ENCODE measurements around the gene FGF22. TPM values are rescaled to one million over a fixed set of nuclear protein-coding genes. Genes with fewer than 3 reads are reported as not detected.

FGF22 gene
- total RNA-seq, 8 experiments from 2014 or later: 0.11 to 2.3 (median 0.51) TPM

GRCh38 chr19:652467-653389 is 13.0 kb downstream of the FGF22 start:
- Histone ChIP-seq H3K4me3 (no peak overlapping the region), H3K27ac (no peak overlapping the region), H3K4me1 (replicated peaks in 1 of 2) (peaks cover under 1 to 2% of the 10 kb centered on the region in 2 donors)
- no peak for ATAC-seq (replicated peaks in 6 of 8)
- WGBS, 10 experiments: 80 to 100% (median 98%) methylated on average over 1 to 6 of the region's 54 CpGs; no CpG with 5 or more reads in 4 of the 10 experiments
- in situ Hi-C loops (cut with MboI; ENCODE audit: low pct_unique_long_range_greater_than_20kb in 2 of 9, low sequenced_read_pairs in 9 of 9, unreplicated experiment in 9 of 9): loop anchor here in 2 of 9 experiments (25.0 kb wide), 2 partner anchors 110 to 260 kb away; partner anchors contain the start of genes KISS1R (in 1 of the 2), MISP (in 1 of the 2) and R3HDM4 (in 1 of the 2)

GRCh38 chr19:653425-653824 is 13.7 kb downstream of the FGF22 start:
- in situ Hi-C loops (cut with MboI; ENCODE audit: low pct_unique_long_range_greater_than_20kb in 2 of 9, low sequenced_read_pairs in 9 of 9, unreplicated experiment in 9 of 9): loop anchor here in 2 of 9 experiments (25.0 kb wide), 2 partner anchors 109 to 259 kb away; partner anchors contain the start of genes KISS1R (in 1 of the 2), MISP (in 1 of the 2) and R3HDM4 (in 1 of the 2)
- no peak overlapping the region for H3K4me3 ChIP-seq
- H3K4me1 ChIP-seq (replicated peaks in 1 of 2): peaks cover 7% of the 10 kb centered on the region in 2 donors
- no peak for ATAC-seq (replicated peaks in 6 of 8)
- WGBS, 10 experiments: 87 to 97% methylated on average over 3 to 5 of the region's 17 CpGs; no CpG with 5 or more reads in 8 of the 10 experiments
- no peak overlapping the region for H3K27ac ChIP-seq

GRCh38 chr19:655691-656090 is 16.0 kb downstream of the FGF22 start:
- no peak for ATAC-seq (replicated peaks in 6 of 8)
- whole genome bisulfite sequencing, 10 experiments: 60% methylated on average over 1 of the region's 17 CpGs; no CpG with 5 or more reads in 9 of the 10 experiments
- no peak overlapping the region for H3K4me3 ChIP-seq
- H3K4me1 ChIP-seq (replicated peaks in 1 of 2): peaks cover 8 to 10% of the 10 kb centered on the region in 2 donors
- in situ Hi-C loops (cut with MboI; ENCODE audit: low pct_unique_long_range_greater_than_20kb in 2 of 9, low sequenced_read_pairs in 9 of 9, unreplicated experiment in 9 of 9): loop anchor here in 2 of 9 experiments (25.0 kb wide), 2 partner anchors 107 to 257 kb away; partner anchors contain the start of genes KISS1R (in 1 of the 2), MISP (in 1 of the 2) and R3HDM4 (in 1 of the 2)
- H3K27ac ChIP-seq: no peak overlapping the region

- Histone ChIP-seq H3K4me1 (replicated peaks in 1 of 2) (peaks cover 21% of the 10 kb centered on the region in 2 donors), H3K4me3 (no peak overlapping the region), H3K27ac (no peak overlapping the region)
- no peak for ATAC-seq (replicated peaks in 6 of 8)
- 92 to 100% (median 99%) methylated on average over 1 to 8 of the region's 43 CpGs; no CpG with 5 or more reads in 6 of the 10 experiments for WGBS, 10 experiments
- in situ Hi-C loops (cut with MboI; ENCODE audit: low pct_unique_long_range_greater_than_20kb in 2 of 9, low sequenced_read_pairs in 9 of 9, unreplicated experiment in 9 of 9): loop anchor here in 2 of 9 experiments (25.0 kb wide), 2 partner anchors 105 to 255 kb away; partner anchors contain the start of genes KISS1R (in 1 of the 2), MISP (in 1 of the 2) and R3HDM4 (in 1 of the 2)
Measured at GRCh38 chr19:656751-657559, 17.3 kb downstream of the FGF22 start.

- H3K27ac ChIP-seq: no peak overlapping the region
- H3K4me1 ChIP-seq (replicated peaks in 1 of 2): peaks cover 21% of the 10 kb centered on the region in 2 donors
- in situ Hi-C loops (cut with MboI; ENCODE audit: low pct_unique_long_range_greater_than_20kb in 2 of 9, low sequenced_read_pairs in 9 of 9, unreplicated experiment in 9 of 9): loop anchor here in 2 of 9 experiments (25.0 kb wide), 2 partner anchors 105 to 255 kb away; partner anchors contain the start of genes KISS1R (in 1 of the 2), MISP (in 1 of the 2) and R3HDM4 (in 1 of the 2)
- WGBS, 10 experiments: 79 to 89% methylated on average over 3 to 7 of the region's 19 CpGs; no CpG with 5 or more reads in 8 of the 10 experiments
- ATAC-seq (replicated peaks in 6 of 8): no peak
- H3K4me3 ChIP-seq: no peak overlapping the region
Measured at GRCh38 chr19:657611-658010, 17.9 kb downstream of the FGF22 start.

- in situ Hi-C loops (cut with MboI; ENCODE audit: low pct_unique_long_range_greater_than_20kb in 2 of 9, low sequenced_read_pairs in 9 of 9, unreplicated experiment in 9 of 9): loop anchor here in 2 of 9 experiments (25.0 kb wide), 2 partner anchors 104 to 254 kb away; partner anchors contain the start of genes KISS1R (in 1 of the 2), MISP (in 1 of the 2) and R3HDM4 (in 1 of the 2)
- no peak overlapping the region for H3K4me3 ChIP-seq
- H3K27ac ChIP-seq: no peak overlapping the region
- H3K4me1 ChIP-seq (replicated peaks in 1 of 2): peaks cover 21% of the 10 kb centered on the region in 2 donors
- 60 to 85% methylated on average over 1 to 4 of the region's 33 CpGs; no CpG with 5 or more reads in 8 of the 10 experiments for WGBS, 10 experiments
- peak in 4 of 8 experiments; percentile 5 to 30 (median 16) for ATAC-seq (replicated peaks in 6 of 8)
Measured at GRCh38 chr19:658059-658839, 18.6 kb downstream of the FGF22 start.

- no peak overlapping the region for H3K4me3 ChIP-seq
- peaks cover 27 to 29% of the 10 kb centered on the region in 2 donors for H3K4me1 ChIP-seq (replicated peaks in 1 of 2)
- 0 to 88% (median 53%) methylated on average over 1 to 8 of the region's 50 CpGs; no CpG with 5 or more reads in 2 of the 10 experiments for WGBS, 10 experiments
- H3K27ac ChIP-seq: no peak overlapping the region
- in situ Hi-C loops (cut with MboI; ENCODE audit: low pct_unique_long_range_greater_than_20kb in 2 of 9, low sequenced_read_pairs in 9 of 9, unreplicated experiment in 9 of 9): loop anchor here in 2 of 9 experiments (25.0 kb wide), 2 partner anchors 103 to 253 kb away; partner anchors contain the start of genes KISS1R (in 1 of the 2), MISP (in 1 of the 2) and R3HDM4 (in 1 of the 2)
- ATAC-seq (replicated peaks in 6 of 8): peak in 3 of 8 experiments; percentile 30 to 63 (median 52)
Measured at GRCh38 chr19:658916-659839, 19.5 kb downstream of the FGF22 start.

GRCh38 chr19:660793-661426 is 21.2 kb downstream of the FGF22 start:
- no peak for ATAC-seq (replicated peaks in 6 of 8)
- in situ Hi-C loops (cut with MboI; ENCODE audit: low pct_unique_long_range_greater_than_20kb in 2 of 9, low sequenced_read_pairs in 9 of 9, unreplicated experiment in 9 of 9): loop anchor here in 5 of 9 experiments (10.0 to 25.0 kb wide), 4 partner anchors 64 to 251 kb away; partner anchors contain the start of genes KISS1R (in 1 of the 5), MISP (in 1 of the 5) and R3HDM4 (in 1 of the 5)
- no peak overlapping the region for H3K27ac ChIP-seq
- WGBS, 10 experiments: 80 to 86% (median 83%) methylated on average over 1 to 2 of the region's 20 CpGs; no CpG with 5 or more reads in 7 of the 10 experiments
- H3K4me1 ChIP-seq (replicated peaks in 1 of 2): peaks cover 27 to 35% of the 10 kb centered on the region in 2 donors
- H3K4me3 ChIP-seq: peak overlapping the region; percentile 66 to 97 (median 90)

- WGBS, 10 experiments: 0 to 23% (median 10%) methylated on average over 1 to 15 of the region's 31 CpGs; no CpG with 5 or more reads in 4 of the 10 experiments
- Histone ChIP-seq H3K27ac (no peak overlapping the region), H3K4me1 (replicated peaks in 1 of 2) (peaks cover 27 to 35% of the 10 kb centered on the region in 2 donors), H3K4me3 (peak overlapping the region; percentile 66 to 97 (median 90))
- in situ Hi-C loops (cut with MboI; ENCODE audit: low pct_unique_long_range_greater_than_20kb in 2 of 9, low sequenced_read_pairs in 9 of 9, unreplicated experiment in 9 of 9): loop anchor here in 5 of 9 experiments (10.0 to 25.0 kb wide), 4 partner anchors 63 to 251 kb away; partner anchors contain the start of genes KISS1R (in 1 of the 5), MISP (in 1 of the 5) and R3HDM4 (in 1 of the 5)
- peak in 3 of 8 experiments; percentile 4 to 8 (median 5) for ATAC-seq (replicated peaks in 6 of 8)
Measured at GRCh38 chr19:661427-662196, 21.9 kb downstream of the FGF22 start.
